ENCODE measurements around the gene SNTG2.

DNA sequence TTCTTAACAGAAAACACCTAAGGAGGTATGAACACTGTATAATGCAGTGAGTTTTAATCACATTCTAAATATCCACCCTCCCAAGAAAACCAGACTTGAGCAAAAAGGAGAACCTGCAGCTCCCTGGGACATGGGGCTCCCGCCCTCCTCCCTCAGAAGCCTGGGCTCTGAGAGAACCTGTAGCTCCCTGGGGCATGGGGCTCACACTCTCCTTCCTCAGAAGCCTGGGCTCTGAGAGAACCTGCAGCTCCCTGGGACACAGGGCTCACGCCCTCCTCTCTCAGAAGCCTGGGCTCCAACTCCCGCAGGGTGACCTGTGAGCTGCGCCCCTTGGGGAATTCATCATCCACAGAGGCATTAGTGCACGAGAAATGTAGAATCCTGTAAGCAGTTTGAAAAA, 222.9 kb downstream of the SNTG2 start:
- TF ChIP-seq, protein P1, sequence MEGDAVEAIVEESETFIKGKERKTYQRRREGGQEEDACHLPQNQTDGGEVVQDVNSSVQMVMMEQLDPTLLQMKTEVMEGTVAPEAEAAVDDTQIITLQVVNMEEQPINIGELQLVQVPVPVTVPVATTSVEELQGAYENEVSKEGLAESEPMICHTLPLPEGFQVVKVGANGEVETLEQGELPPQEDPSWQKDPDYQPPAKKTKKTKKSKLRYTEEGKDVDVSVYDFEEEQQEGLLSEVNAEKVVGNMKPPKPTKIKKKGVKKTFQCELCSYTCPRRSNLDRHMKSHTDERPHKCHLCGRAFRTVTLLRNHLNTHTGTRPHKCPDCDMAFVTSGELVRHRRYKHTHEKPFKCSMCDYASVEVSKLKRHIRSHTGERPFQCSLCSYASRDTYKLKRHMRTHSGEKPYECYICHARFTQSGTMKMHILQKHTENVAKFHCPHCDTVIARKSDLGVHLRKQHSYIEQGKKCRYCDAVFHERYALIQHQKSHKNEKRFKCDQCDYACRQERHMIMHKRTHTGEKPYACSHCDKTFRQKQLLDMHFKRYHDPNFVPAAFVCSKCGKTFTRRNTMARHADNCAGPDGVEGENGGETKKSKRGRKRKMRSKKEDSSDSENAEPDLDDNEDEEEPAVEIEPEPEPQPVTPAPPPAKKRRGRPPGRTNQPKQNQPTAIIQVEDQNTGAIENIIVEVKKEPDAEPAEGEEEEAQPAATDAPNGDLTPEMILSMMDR (IDR thresholded peaks at IDR 0.05) = no peak
- TF ChIP-seq POLR2A (IDR thresholded peaks at IDR 0.05) (no peak), POLR2AphosphoS5 (IDR thresholded peaks at IDR 0.05) (no peak)

All from prostate gland (tissue), 2 donors.